ENCODE data around the gene LNX1. TPM values are rescaled to one million over a fixed set of nuclear protein-coding genes. Genes with fewer than 3 reads are reported as not detected.

The LNX1 gene
- total RNA-seq, 1 donor from 2014 or later, result 0.10 TPM

DNA sequence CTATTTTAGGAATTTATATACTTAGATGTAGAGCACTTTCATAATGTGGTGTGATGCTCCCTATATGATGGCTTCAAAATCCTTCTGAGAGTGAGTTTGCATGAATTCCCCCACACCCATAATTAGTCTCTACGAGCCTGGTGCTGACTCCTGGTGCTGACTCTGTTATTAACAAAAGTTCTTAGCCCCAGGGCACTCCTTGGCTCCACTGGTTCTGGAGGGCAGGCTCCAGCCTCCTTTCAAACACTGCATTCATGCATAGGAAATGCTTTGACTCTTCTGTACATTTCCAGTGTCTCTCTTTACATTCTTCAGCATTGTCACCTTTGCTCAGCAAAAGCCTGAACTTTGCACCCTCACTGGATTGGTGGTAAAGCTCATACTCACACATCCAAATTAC lies 64.0 kb downstream of the LNX1 start:
- Mint-ChIP-seq H3K27ac (ENCODE audit: unreplicated experiment) (no peak overlapping the region), H3K27me3 (ENCODE audit: unreplicated experiment) (no peaks in the 10 kb centered on the region), H3K9me3 (ENCODE audit: unreplicated experiment) (peaks cover 2% of the 10 kb centered on the region), H3K4me3 (ENCODE audit: unreplicated experiment) (no peak overlapping the region), H3K36me3 (ENCODE audit: unreplicated experiment) (no peaks in the 10 kb centered on the region), H3K4me1 (ENCODE audit: low read depth, unreplicated experiment) (no peaks in the 10 kb centered on the region)
- no peak for TF ChIP-seq CTCF (IDR thresholded peaks at IDR 0.05; ENCODE audit: partially characterized antibody, unreplicated experiment)
- no peak for DNase-seq

DNA sequence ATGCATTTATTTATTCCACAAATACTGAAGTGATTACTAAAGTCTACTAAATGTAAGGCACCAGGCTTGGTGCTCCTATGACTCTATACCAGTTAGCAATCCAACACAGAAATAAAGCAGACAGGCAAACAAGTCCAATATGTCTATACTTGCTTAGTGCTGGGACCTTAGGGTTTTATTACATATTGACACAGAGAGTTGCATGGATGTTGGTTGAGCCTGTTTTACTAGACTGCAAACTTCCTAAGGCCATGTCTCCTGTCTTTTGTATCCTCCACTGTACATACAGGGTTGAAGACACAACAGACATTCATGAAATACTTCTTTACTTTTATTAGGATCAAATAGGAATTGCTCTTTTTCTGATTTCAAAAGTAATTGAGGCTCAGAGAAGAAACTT lies 69.0 kb downstream of the LNX1 start:
- no peak for TF ChIP-seq CTCF (IDR thresholded peaks at IDR 0.05; ENCODE audit: partially characterized antibody, unreplicated experiment)
- no peak for DNase-seq
- Mint-ChIP-seq H3K9me3 (ENCODE audit: unreplicated experiment) (peaks cover 2% of the 10 kb centered on the region), H3K4me3 (ENCODE audit: unreplicated experiment) (no peak overlapping the region), H3K36me3 (ENCODE audit: unreplicated experiment) (no peaks in the 10 kb centered on the region), H3K27me3 (ENCODE audit: unreplicated experiment) (no peaks in the 10 kb centered on the region), H3K27ac (ENCODE audit: unreplicated experiment) (no peak overlapping the region), H3K4me1 (ENCODE audit: low read depth, unreplicated experiment) (no peaks in the 10 kb centered on the region)

- Mint-ChIP-seq H3K4me3 (ENCODE audit: unreplicated experiment) (no peak overlapping the region), H3K27ac (ENCODE audit: unreplicated experiment) (no peak overlapping the region), H3K36me3 (ENCODE audit: unreplicated experiment) (no peaks in the 10 kb centered on the region), H3K4me1 (ENCODE audit: low read depth, unreplicated experiment) (no peaks in the 10 kb centered on the region), H3K27me3 (ENCODE audit: unreplicated experiment) (peaks cover 1% of the 10 kb centered on the region), H3K9me3 (ENCODE audit: unreplicated experiment) (peaks cover 2% of the 10 kb centered on the region)
- TF ChIP-seq CTCF (IDR thresholded peaks at IDR 0.05; ENCODE audit: partially characterized antibody, unreplicated experiment), result no peak
- no peak for DNase-seq
Observed at GRCh38 chr4:53520116-53520515, 71.2 kb downstream of the LNX1 start.

GRCh38 chr4:53518807-53519206 lies 72.5 kb downstream of the LNX1 start:
- no peaks in the 10 kb centered on the region for H3K4me1 Mint-ChIP-seq (ENCODE audit: low read depth, unreplicated experiment)
- H3K27me3 Mint-ChIP-seq (ENCODE audit: unreplicated experiment), result peaks cover 3% of the 10 kb centered on the region
- no peak overlapping the region for H3K4me3 Mint-ChIP-seq (ENCODE audit: unreplicated experiment)
- H3K9me3 Mint-ChIP-seq (ENCODE audit: unreplicated experiment), result peaks cover 2% of the 10 kb centered on the region
- TF ChIP-seq CTCF (IDR thresholded peaks at IDR 0.05; ENCODE audit: partially characterized antibody, unreplicated experiment), result no peak
- H3K27ac Mint-ChIP-seq (ENCODE audit: unreplicated experiment), result no peak overlapping the region
- H3K36me3 Mint-ChIP-seq (ENCODE audit: unreplicated experiment), result peaks cover 3% of the 10 kb centered on the region
- DNase-seq, result no peak

DNA sequence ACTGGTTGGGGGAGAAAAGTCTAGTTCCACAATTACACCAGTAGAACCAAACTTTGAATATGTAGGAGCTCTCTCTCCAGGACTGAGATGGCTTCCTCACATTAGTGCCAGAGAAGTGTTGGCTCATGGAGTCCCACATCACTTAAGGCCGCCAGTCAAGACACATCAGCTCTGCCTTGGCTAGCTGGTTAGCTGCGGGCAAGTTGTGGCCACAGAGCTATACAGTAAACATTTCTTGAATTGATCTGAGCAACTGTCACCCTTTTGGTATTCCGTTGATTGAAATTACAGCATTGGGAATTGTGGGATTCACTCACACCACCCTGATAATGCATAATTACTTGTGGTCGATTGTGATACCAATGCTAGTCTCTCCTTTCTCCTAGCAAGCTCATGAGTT lies 76.2 kb downstream of the LNX1 start:
- no peak for DNase-seq
- H3K36me3 Mint-ChIP-seq (ENCODE audit: unreplicated experiment), result peaks cover 11% of the 10 kb centered on the region
- TF ChIP-seq CTCF (IDR thresholded peaks at IDR 0.05; ENCODE audit: partially characterized antibody, unreplicated experiment), result no peak
- H3K4me3 Mint-ChIP-seq (ENCODE audit: unreplicated experiment), result no peak overlapping the region
- H3K4me1 Mint-ChIP-seq (ENCODE audit: low read depth, unreplicated experiment), result no peaks in the 10 kb centered on the region
- no peak overlapping the region for H3K27ac Mint-ChIP-seq (ENCODE audit: unreplicated experiment)
- peaks cover 3% of the 10 kb centered on the region for H3K27me3 Mint-ChIP-seq (ENCODE audit: unreplicated experiment)
- peaks cover 9% of the 10 kb centered on the region for H3K9me3 Mint-ChIP-seq (ENCODE audit: unreplicated experiment)
